Stimulated activated naive CD8-positive, alpha-beta T cell treated with anti-CD3 and anti-CD28 coated beads, Interleukin-15, Interleukin-2, amounts not matched to agents 100 U/mL and 50 U/mL, for 24 hours (primary cell): ENCODE results near the gene TRMT1.
"Not testable (repeated sequence)": the region's sequence is repeated elsewhere in the genome, so short reads cannot be mapped to it uniquely, and the experiment has no call there.

Experiments
- ATAC-seq: fragments of 150-1000 bp; cut with Tn5 transposase; one replicate; pipeline ENCODE4 v1.10.0; 2021
- DNase-seq: peaks from one replicate; pipeline ENCODE4 v3.0.0; 2021

Gene TRMT1

GRCh38 chr19:13150187-13150930 lies 33.8 kb upstream of the TRMT1 start, which contains the start of the genes IER2 and STX10:
TSS of gene IER2 (plus strand) at chr19:13150411. CDS start at chr19:13153187, 2,776 bp downstream.
TSS of gene STX10 (minus strand) at chr19:13150375. CDS start at chr19:13150173, 202 bp downstream.
- DNase-seq (peak; percentile 94), ATAC-seq (peak; percentile 48)

GRCh38 chr19:13149628-13150186 lies 33.2 kb upstream of the TRMT1 start:
- ATAC-seq (no peak), DNase-seq (peak; percentile 49)

GRCh38 chr19:13149173-13149627 lies 32.7 kb upstream of the TRMT1 start:
- not testable (repeated sequence) for ATAC-seq, DNase-seq

- ATAC-seq = no peak
- DNase-seq = no peak
These were observed 30.4 kb upstream of the TRMT1 start for GRCh38 chr19:13146763-13147563.

GRCh38 chr19:13139633-13140311 lies 23.2 kb upstream of the TRMT1 start:
- ATAC-seq (no peak), DNase-seq (no peak)

GRCh38 chr19:13138916-13139198 lies 22.3 kb upstream of the TRMT1 start:
- ATAC-seq = no peak

GRCh38 chr19:13138171-13138915 lies 21.8 kb upstream of the TRMT1 start:
- ATAC-seq (no peak), DNase-seq (no peak)

More at GRCh38 chr19:13138916-13139198, 22.3 kb upstream of the TRMT1 start:
- DNase-seq = no peak

GRCh38 chr19:13137290-13137794 lies 20.8 kb upstream of the TRMT1 start:
- ATAC-seq = no peak
- DNase-seq = no peak

- no peak for ATAC-seq
These were observed 18.8 kb upstream of the TRMT1 start for GRCh38 chr19:13135068-13136062.

GRCh38 chr19:13134626-13135025 lies 18.1 kb upstream of the TRMT1 start:
- ATAC-seq = no peak
- no peak for DNase-seq

More at GRCh38 chr19:13135068-13136062, 18.8 kb upstream of the TRMT1 start:
- no peak for DNase-seq

- DNase-seq = no peak
- no peak for ATAC-seq
These were observed 16.8 kb upstream of the TRMT1 start for GRCh38 chr19:13133241-13133870.

- peak; percentile 99 for ATAC-seq
- peak; percentile 73 for DNase-seq
These were observed 16.1 kb upstream of the TRMT1 start for GRCh38 chr19:13132471-13133180.

- DNase-seq = no peak
- ATAC-seq = no peak
These were observed 14.4 kb upstream of the TRMT1 start for GRCh38 chr19:13130886-13131490.

- no peak for ATAC-seq
These were observed 12.8 kb upstream of the TRMT1 start for GRCh38 chr19:13129384-13129783.

GRCh38 chr19:13128583-13128982 lies 12.0 kb upstream of the TRMT1 start:
- ATAC-seq (no peak), DNase-seq (no peak)

More at GRCh38 chr19:13129384-13129783, 12.8 kb upstream of the TRMT1 start:
- DNase-seq = no peak

GRCh38 chr19:13127811-13128575 lies 11.5 kb upstream of the TRMT1 start:
- no peak for DNase-seq
- ATAC-seq = no peak

GRCh38 chr19:13127051-13127450 lies 10.5 kb upstream of the TRMT1 start:
- ATAC-seq (no peak), DNase-seq (no peak)
